HUDEP-2 (cell line): ENCODE data around the gene SLC23A1.

Experiments used
- DNase-seq, 76 experiments: peaks; one replicate each; lab custom pipeline; 2025; ENCODE audit not compliant: unreplicated experiment in 76 of 76; lab: John Stamatoyannopoulos, UW

SLC23A1 gene

DNA sequence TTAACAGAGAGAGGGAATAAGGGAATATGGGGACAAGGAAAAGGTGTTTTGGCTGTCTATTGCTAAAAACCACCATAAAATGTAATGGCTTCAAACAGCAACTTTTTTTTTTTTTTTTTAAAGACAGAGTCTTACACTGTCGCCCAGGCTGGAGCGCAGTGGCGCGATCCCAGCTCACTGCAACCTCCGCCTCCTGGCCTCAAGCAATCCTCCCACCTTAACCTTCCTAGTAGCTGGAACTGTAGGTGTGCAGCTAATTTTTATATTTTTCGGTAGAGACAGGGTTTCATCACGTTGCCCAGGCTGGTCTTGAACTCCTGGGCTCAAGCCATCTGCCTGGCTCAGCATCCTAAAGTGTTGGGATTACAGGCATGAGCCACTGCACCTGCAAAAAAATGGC is 25.1 kb upstream of the SLC23A1 start:
- no peak for DNase-seq

DNA sequence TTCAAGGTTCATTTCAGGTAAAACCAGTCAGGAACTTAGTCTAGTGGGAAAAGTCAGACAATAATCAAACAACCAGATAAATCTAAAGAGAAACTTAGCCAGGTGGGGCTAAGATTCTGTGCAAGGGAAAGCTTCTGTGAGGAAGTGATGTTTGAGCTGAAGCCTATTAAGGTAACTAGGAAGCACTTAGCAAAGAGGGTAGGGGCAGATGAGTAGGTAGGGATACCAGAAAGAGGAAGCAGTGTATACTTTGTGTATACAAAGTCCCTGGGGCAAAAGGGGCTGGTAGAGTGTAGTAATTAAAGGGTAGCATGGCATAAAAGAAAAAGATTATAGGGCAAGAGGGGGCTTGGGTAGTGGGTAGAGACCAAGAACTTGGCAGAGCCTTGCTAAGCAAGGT is 24.4 kb upstream of the SLC23A1 start:
- DNase-seq = no peak

- peak in 2 of 76 experiments; percentile 12 to 15 for DNase-seq
These were observed 23.9 kb upstream of the SLC23A1 start for GRCh38 chr5:139406963-139407362.

GRCh38 chr5:139404484-139404840 is 21.4 kb upstream of the SLC23A1 start:
- peak in 1 of 76 experiments; percentile 43 for DNase-seq

GRCh38 chr5:139403787-139404483 is 20.8 kb upstream of the SLC23A1 start, which contains the start of gene SPATA24:
SPATA24 (minus strand) TSS chr5:139404089; CDS start chr5:139404060, 29 bp downstream.
- DNase-seq = peak; percentile 30 to 97 (median 90)

GRCh38 chr5:139403418-139403786 is 20.3 kb upstream of the SLC23A1 start:
- DNase-seq = no peak

DNA sequence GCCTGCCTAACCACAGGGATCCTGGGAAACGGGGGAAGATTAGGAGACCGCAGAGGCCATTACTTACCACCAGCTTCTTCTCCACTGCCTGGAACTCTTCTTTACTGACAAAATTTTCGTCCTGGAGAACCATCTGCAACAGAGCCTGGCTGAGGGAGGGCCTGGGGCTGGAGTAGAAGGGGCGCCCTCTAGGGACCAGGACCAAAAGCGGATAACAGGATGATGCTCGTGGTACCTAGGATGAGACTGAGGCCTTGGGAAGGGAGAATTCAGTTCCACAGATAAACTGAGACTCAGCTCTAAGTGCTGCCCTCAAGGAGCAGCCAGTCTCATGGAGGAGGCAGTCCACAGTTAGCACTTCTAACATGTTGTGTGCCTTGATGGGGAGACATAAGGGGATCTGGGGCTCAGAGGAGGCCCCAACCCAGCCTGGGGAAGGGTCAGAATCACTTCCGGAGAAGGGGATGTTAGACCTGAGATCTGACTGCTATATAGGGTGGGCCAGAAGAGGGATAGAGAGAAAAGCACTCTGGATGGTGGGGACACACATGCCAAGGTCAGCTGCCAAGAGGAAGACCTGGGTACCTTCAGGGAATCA is 19.6 kb upstream of the SLC23A1 start:
- peak in 19 of 76 experiments; percentile 5 to 36 (median 18) for DNase-seq

- DNase-seq = no peak
These were observed 18.4 kb upstream of the SLC23A1 start for GRCh38 chr5:139401546-139401945.

GRCh38 chr5:139399501-139400121 is 16.5 kb upstream of the SLC23A1 start:
- DNase-seq = no peak

GRCh38 chr5:139397921-139398320 is 14.8 kb upstream of the SLC23A1 start:
- DNase-seq = no peak

GRCh38 chr5:139396691-139397090 is 13.6 kb upstream of the SLC23A1 start:
- DNase-seq = no peak

DNA sequence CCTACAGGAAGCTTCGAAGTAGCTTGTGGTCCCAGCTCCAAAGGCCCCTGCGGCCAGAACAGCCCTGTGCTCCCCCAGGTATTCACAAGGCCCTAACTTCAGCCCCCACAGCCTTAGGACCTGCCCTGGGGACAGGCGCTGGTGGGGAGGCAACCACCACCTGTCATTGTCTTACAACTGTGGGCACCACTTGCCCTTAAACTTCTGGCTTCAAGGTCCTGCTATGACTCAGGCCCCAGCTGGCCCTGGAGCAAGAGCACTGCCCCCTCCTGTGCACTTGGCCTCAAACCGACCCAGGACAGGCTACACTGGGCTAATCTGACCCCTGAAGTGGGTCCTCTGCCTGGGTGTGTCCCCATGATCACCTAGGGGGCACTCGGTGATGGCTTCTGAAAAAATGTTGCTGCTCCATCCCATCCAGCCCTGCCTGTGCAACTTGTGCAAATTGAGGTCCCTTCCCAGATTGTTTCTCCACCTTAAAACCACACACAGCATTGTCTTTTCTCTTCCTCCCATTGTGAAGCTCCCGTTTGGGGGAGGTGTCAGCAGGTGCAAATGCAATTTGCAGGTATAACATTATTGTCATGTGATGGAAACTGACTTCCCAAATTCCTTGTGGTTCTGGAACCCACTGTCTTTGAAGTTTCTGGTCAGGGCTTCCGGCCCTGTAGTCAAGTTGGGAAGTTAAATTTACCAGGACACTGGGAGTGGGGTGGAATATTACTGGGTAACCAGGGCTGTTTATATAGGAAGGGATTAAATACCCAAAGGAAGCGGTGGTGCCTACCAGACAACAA is 12.9 kb upstream of the SLC23A1 start:
- DNase-seq = peak in 1 of 76 experiments; percentile 35

DNA sequence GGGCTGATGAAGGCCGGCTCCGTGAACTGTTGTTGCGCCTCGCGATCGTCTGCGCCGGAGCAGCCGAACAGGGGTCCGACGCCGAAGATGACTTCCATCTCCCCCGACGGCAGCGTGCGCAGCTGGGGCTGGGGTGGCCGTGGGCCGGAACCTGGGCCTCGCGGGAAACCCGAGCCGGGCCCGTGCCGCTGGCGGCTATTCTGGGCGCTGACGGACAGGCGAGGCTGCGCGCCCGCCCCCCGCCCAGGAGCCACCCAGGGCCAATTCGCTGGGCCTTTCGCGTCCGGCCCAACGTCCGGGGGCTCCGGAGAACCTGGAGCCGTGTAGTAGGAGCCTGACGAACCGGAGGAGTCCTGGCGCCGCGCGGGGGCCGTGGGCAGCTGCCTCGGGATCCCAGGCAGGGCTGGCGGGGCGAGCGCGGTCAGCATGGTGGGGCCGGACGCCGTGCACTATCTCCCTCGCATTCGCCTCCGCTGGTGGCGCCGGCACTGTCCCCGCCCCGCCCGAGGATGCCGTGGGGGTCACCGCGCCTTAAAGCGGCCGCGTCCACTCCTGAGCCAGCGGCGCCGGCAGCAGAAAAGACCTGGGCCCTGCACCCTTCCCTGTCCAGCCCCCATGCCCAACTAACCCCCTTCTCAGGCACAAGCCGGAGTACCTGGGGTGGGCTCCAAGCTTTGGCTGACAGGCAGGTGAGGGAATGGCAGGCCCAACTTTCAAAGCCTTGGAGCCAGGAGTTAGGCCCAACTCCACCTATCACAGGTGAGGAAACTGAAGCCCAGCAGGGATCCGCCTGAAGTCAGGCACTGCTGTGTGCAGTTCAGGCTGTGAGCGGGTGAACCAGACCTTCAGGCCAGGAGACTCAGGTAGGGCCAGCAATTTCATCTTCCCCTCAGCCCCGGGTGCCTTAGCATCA is 11.8 kb upstream of the SLC23A1 start, which contains the start of gene PROB1:
PROB1 (minus strand) TSS at position 451 of the 913 bp plus-strand sequence; CDS start at position 428, 23 bp downstream.
- no peak for DNase-seq

DNA sequence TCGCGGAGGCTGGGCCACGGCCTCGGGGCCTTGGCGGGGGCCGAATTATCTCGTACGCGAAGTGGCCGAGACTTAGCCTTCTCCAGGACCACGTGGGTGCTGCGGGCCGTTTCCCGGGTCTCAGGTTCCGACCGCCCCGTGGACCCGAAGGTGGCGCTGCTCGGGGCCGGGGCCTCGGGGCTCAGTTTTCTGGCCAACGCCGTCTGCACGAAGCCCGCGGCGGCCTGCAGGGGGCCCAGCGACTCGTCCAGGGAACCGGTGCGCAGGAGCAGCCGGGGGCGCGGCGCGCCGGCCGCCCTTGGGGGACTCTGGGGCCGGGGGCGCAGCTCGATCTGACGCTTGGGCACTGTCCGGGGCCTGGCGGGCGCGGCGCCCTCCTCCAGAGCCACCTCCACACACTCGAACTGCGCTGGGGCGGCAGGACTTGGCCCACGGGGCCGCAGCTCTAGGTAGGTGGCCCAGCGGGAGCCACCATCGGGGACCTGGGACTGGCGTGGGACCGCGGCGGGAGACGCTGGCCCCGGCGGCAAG is 11.1 kb upstream of the SLC23A1 start:
- peak in 6 of 76 experiments; percentile 9 to 28 (median 16) for DNase-seq

- no peak for DNase-seq
These were observed 10.5 kb upstream of the SLC23A1 start for GRCh38 chr5:139393497-139394122.

- DNase-seq = peak in 52 of 76 experiments; percentile 16 to 67 (median 38)
These were observed 9.8 kb upstream of the SLC23A1 start for GRCh38 chr5:139392678-139393496.

- no peak for DNase-seq
These were observed 9.2 kb upstream of the SLC23A1 start for GRCh38 chr5:139392324-139392677.

DNA sequence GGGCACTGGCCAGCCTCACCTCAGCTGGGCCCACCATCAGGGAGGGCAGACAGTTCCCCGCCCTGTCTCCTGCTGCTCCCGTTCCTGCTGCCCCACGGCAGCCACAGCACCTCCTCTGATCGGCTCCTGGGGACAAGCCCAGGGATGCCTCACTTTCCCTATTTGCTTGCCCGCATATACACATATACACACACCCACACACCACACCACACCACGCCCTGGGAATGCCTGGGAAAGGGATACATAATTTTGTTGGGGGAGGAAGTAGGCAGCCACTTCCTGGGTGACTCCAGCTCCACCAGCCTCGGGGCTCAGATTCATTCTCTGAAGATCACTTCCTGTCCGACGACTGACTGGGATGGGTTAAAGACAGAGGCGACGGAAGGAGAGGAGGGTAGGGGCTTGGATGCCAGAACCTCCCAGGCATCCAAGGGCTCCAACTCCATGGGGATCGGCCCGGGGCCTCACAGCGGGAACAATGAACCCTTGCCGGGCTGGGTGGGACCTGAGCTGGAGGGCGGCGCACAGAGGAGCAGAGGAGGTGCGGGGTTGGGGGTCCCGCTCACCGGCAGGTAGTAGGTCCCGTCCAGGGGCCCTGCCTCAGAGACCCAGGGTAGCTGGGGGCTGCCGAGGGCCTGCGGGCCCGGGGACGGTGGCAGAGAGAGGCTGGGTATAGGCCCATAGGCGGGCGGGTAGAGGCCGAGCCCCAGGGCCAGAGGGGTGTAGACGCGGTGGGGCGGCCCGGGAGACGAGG is 8.7 kb upstream of the SLC23A1 start:
- DNase-seq = no peak
